HepG2 (cell line): ENCODE results near the gene RTN1.

Experiments used
- BRCA1 ChIP-seq: sonication (generic); formaldehyde crosslinking; IDR thresholded peaks from 2 replicates; pipeline ENCODE4 v1.4.0; 2020; ENCODE audit warnings: missing genetic modification reagents
- BRD4 ChIP-seq: sonication (generic); formaldehyde crosslinking; IDR thresholded peaks from 2 replicates; pipeline ENCODE4 v1.4.0; 2020; ENCODE audit warnings: missing genetic modification reagents
- CAMTA2 ChIP-seq: sonication (generic); formaldehyde crosslinking; IDR thresholded peaks from 2 replicates; pipeline ENCODE4 v1.4.0; 2020; ENCODE audit warnings: mild to moderate bottlenecking, missing genetic modification reagents, borderline replicate concordance
- KDM5A ChIP-seq: fragments of 200-600 bp; sonication (generic); IDR thresholded peaks from 2 replicates; pipeline ENCODE4 v1.7.0; 2018; ENCODE audit warnings: antibody characterized with exemption, mild to moderate bottlenecking, low read length, borderline replicate concordance
- POLR2A ChIP-seq, 2 experiments: IDR thresholded peaks; 2 replicates each; pipeline ENCODE4 v1.6.1; 2011; ENCODE audit warnings: low read depth in 2 of 2, low read length in 2 of 2, mild to moderate bottlenecking in 1 of 2, moderate library complexity in 1 of 2; ENCODE audit not compliant: insufficient read depth in 1 of 2
- STAT5B ChIP-seq: sonication (generic); formaldehyde crosslinking; IDR thresholded peaks from 2 replicates; pipeline ENCODE4 v1.4.0; 2020; ENCODE audit warnings: missing genetic modification reagents
- TAF1 ChIP-seq: sonication (generic); formaldehyde crosslinking; IDR thresholded peaks from 2 replicates; pipeline ENCODE4 v1.4.0; 2020; ENCODE audit warnings: missing genetic modification reagents
- ZNF879 ChIP-seq: sonication (generic); formaldehyde crosslinking; IDR thresholded peaks from 2 replicates; pipeline ENCODE4 v1.8.1; 2023; ENCODE audit warnings: missing genetic modification reagents

DNA sequence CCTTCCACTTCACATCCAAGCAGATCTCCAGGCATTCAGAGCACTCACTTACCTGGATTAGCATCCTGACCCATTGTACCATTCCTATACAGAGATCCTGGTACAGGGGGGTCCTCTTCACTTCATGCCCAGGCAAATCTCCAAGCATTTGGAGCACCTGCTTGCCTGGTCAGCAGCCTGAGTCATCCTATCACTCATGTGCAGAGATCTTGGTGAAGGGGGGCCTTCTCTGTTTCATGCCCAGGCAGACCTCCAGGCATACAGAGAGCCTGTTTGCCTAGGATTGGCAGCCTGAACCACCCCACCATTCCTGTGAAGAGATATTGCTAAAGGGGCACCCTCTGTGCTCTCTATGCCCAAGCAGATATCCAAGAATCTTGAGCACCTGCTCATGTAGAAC is 182.9 kb downstream of the RTN1 start:
- TF ChIP-seq STAT5B: no peak
- TF ChIP-seq POLR2A (IDR thresholded peaks at IDR 0.05; ENCODE audit: insufficient read depth in 1 of 2, low read depth in 2 of 2, low read length in 2 of 2): no peak
- TF ChIP-seq TAF1: no peak
- TF ChIP-seq BRCA1 (CRISPR knock-in tag): no peak
- no peak for TF ChIP-seq CAMTA2
- TF ChIP-seq KDM5A: no peak
- no peak for TF ChIP-seq BRD4 (CRISPR knock-in tag)
- no peak for TF ChIP-seq ZNF879 (CRISPR knock-in tag)
